Hepatocyte (in vitro differentiated cells): ENCODE measurements around the gene SYNJ2. TPM values are rescaled to one million over a fixed set of nuclear protein-coding genes. Genes with fewer than 3 reads are reported as not detected.

ENCODE experiments used
- DNase-seq: peaks from one replicate; pipeline ENCODE4 v3.0.0-alpha.2; 2016; ENCODE audit warnings: low spot score
- H2AFZ ChIP-seq: fragments of 200-600 bp; sonication (generic); 2 replicates; pipeline ENCODE4 v1.6.0; 2016; ENCODE audit warnings: antibody characterized with exemption, mild to moderate bottlenecking
- H3K27ac ChIP-seq: fragments of 200-600 bp; sonication (generic); 2 replicates; pipeline ENCODE4 v1.5.1; 2016; ENCODE audit warnings: mild to moderate bottlenecking
- H3K27me3 ChIP-seq: fragments of 200-600 bp; sonication (generic); 2 replicates; pipeline ENCODE4 v1.6.1; 2016
- H3K36me3 ChIP-seq: fragments of 200-600 bp; sonication (generic); replicated peaks from 2 replicates; pipeline ENCODE4 v1.5.1; 2016; ENCODE audit warnings: low read depth; ENCODE audit not compliant: insufficient read depth
- H3K4me1 ChIP-seq: fragments of 200-600 bp; sonication (generic); 2 replicates; pipeline ENCODE4 v1.5.1; 2016; ENCODE audit warnings: mild to moderate bottlenecking, moderate library complexity; ENCODE audit not compliant: insufficient read depth
- H3K4me2 ChIP-seq: fragments of 200-600 bp; sonication (generic); 2 replicates; pipeline ENCODE4 v1.6.0; 2016
- H3K4me3 ChIP-seq: fragments of 200-600 bp; sonication (generic); 2 replicates; pipeline ENCODE4 v1.5.1; 2016; ENCODE audit warnings: mild to moderate bottlenecking
- H3K79me2 ChIP-seq: fragments of 200-600 bp; sonication (generic); 2 replicates; pipeline ENCODE4 v1.6.0; 2017; ENCODE audit warnings: mild to moderate bottlenecking
- H3K9me2 ChIP-seq: fragments of 200-600 bp; sonication (generic); replicated peaks from 2 replicates; pipeline ENCODE4 v1.6.0; 2017; ENCODE audit warnings: mild to moderate bottlenecking; ENCODE audit not compliant: insufficient read depth
- H3K9me3 ChIP-seq: fragments of 200-600 bp; sonication (generic); 2 replicates; pipeline ENCODE4 v1.5.1; 2016; ENCODE audit warnings: low read depth, mild to moderate bottlenecking
- H4K20me1 ChIP-seq: fragments of 200-600 bp; sonication (generic); 2 replicates; pipeline ENCODE4 v1.6.0; 2016; ENCODE audit warnings: mild to moderate bottlenecking; ENCODE audit not compliant: insufficient read depth, poor library complexity, severe bottlenecking
- CTCF ChIP-seq: fragments of 200-600 bp; sonication (generic); IDR thresholded peaks from 2 replicates; pipeline ENCODE4 v1.5.1; 2016; ENCODE audit warnings: antibody characterized with exemption, mild to moderate bottlenecking; ENCODE audit not compliant: poor library complexity
- EZH2 ChIP-seq: fragments of 200-600 bp; sonication (generic); IDR thresholded peaks from 2 replicates; pipeline ENCODE4 v1.6.1; 2016; ENCODE audit warnings: antibody characterized with exemption, mild to moderate bottlenecking, borderline replicate concordance
- EZH2phosphoT487 ChIP-seq: fragments of 200-600 bp; sonication (generic); IDR thresholded peaks from one replicate; pipeline ENCODE4 v1.6.1; 2018; ENCODE audit warnings: antibody characterized with exemption, mild to moderate bottlenecking, low read depth, moderate library complexity; ENCODE audit not compliant: unreplicated experiment, severe bottlenecking
- WGBS: methylation state at CpG from one replicate; pipeline ENCODE4 v1.1.6; 2016; ENCODE audit warnings: low lambda C conversion rate; ENCODE audit errors: missing lambda C conversion rate; 5-methylcytosine and 5-hydroxymethylcytosine counted together
- polyA plus RNA-seq: library from polyadenylated mRNA; unstranded; fragments of >200 nt; fragmentation: Nextera tagmentation; extraction: Ambion mirVana; gene quantifications from 2 replicates; pipeline ENCODE4 v1.2.1, GENCODE V29; 2016
- small RNA-seq: library from RNA; depleted of rRNA; stranded (forward); fragments of <200 nt; gene quantifications from one replicate; pipeline ENCODE3, GENCODE V24; 2014
- total RNA-seq: library from RNA; depleted of rRNA; stranded (reverse); fragments of >200 nt; gene quantifications from 2 replicates; pipeline ENCODE4 v1.2.3, GENCODE V29; 2014

Gene SYNJ2
- total and polyA plus RNA-seq, 2 experiments from 2014 or later = 15.4 to 21.4 TPM

GRCh38 chr6:158143700-158144099 is 162.0 kb downstream of the SYNJ2 start:
- H3K4me1 ChIP-seq = no peaks in the 10 kb centered on the region
- WGBS = 64% methylated on average over 1 of the region's 1 CpG
- DNase-seq = no peak
- H3K4me3 ChIP-seq = no peak overlapping the region
- no peaks in the 10 kb centered on the region for H3K9me2 ChIP-seq
- no peak overlapping the region for H3K27ac ChIP-seq
- no peaks in the 10 kb centered on the region for H3K36me3 ChIP-seq
- TF ChIP-seq EZH2 (no peak), CTCF (peak; percentile 20), EZH2phosphoT487 (no peak)
- H3K4me2 ChIP-seq = no peak overlapping the region
- H3K9me3 ChIP-seq = no peaks in the 10 kb centered on the region
- H2AFZ ChIP-seq = no peak overlapping the region
- no peaks in the 10 kb centered on the region for H3K27me3 ChIP-seq
- no peaks in the 10 kb centered on the region for H3K79me2 ChIP-seq
- no peaks in the 10 kb centered on the region for H4K20me1 ChIP-seq

Small RNA genes lying within 50 kb of the gene (small RNA-seq; reads per million reads assigned to genes)
- gene RNU6-786P = not detected

Other genes with a start within 250 kb of the SYNJ2 start
- gene SNX9, start 158.6 kb upstream of the SYNJ2 start, total RNA-seq = 32.8 and 34.7 TPM in 2 replicates
- gene SNX9, start 158.6 kb upstream of the SYNJ2 start, polyA plus RNA-seq = 28.7 and 34.1 TPM in 2 replicates
- 10.9 and 15.2 TPM in 2 replicates for gene SERAC1, start 186.4 kb downstream of the SYNJ2 start, total RNA-seq
- gene SERAC1, start 186.4 kb downstream of the SYNJ2 start, polyA plus RNA-seq = 4.9 and 10.5 TPM in 2 replicates
- gene GTF2H5, start 186.5 kb downstream of the SYNJ2 start, total RNA-seq = 4.9 and 6.4 TPM in 2 replicates
- gene GTF2H5, start 186.5 kb downstream of the SYNJ2 start, polyA plus RNA-seq = 34.6 and 38.6 TPM in 2 replicates